Keratinocyte (primary cell): ENCODE measurements around the gene PEMT. TPM values are rescaled to one million over a fixed set of nuclear protein-coding genes. Genes with fewer than 3 reads are reported as not detected.

Source experiments
- DNase-seq: peaks from one replicate; pipeline ENCODE4 v3.0.0-alpha.2; 2011; ENCODE audit warnings: low read depth, missing footprints, low spot score
- FAIRE-seq: peaks from 2 replicates; lab custom pipeline; 2011; peaks lifted over from hg19 to GRCh38; lab: Jason Lieb, UNC
- H2AFZ ChIP-seq: 2 replicates; pipeline ENCODE4 v1.6.0; 2012; ENCODE audit warnings: low read length, control low read depth, inconsistent platforms; ENCODE audit not compliant: control insufficient read depth
- H3K27ac ChIP-seq: 2 replicates; pipeline ENCODE4 v1.5.1; 2011; ENCODE audit warnings: low read length; ENCODE audit not compliant: control insufficient read depth, insufficient read depth
- H3K27me3 ChIP-seq: 3 replicates; pipeline ENCODE4 v1.6.0; 2011; ENCODE audit warnings: low read length; ENCODE audit not compliant: control insufficient read depth, insufficient read depth; ENCODE audit errors: extremely low read depth
- H3K36me3 ChIP-seq, 2 experiments: 2 replicates in 1 of 2; 3 replicates in 1 of 2; pipeline ENCODE4 v1.5.1; 2011; ENCODE audit warnings: low read length in 2 of 2, mild to moderate bottlenecking in 1 of 2; ENCODE audit not compliant: control insufficient read depth in 2 of 2, insufficient read depth in 2 of 2; ENCODE audit errors: extremely low read depth in 1 of 2
- H3K4me1 ChIP-seq: 3 replicates; pipeline ENCODE4 v1.5.1; 2011; ENCODE audit warnings: low read length; ENCODE audit not compliant: control insufficient read depth, insufficient read depth; ENCODE audit errors: extremely low read depth
- H3K4me2 ChIP-seq: 3 replicates; pipeline ENCODE4 v1.6.0; 2011; ENCODE audit warnings: low read depth, low read length; ENCODE audit not compliant: control insufficient read depth, insufficient read depth; ENCODE audit errors: extremely low read depth
- H3K4me3 ChIP-seq, 3 experiments: fragments of 200-600 bp in 1 of 3; sonication (generic) in 1 of 3; 2 replicates in 2 of 3; 3 replicates in 1 of 3; pipeline ENCODE4 v1.5.1; 2011 to 2016; ENCODE audit warnings: low read length in 3 of 3, mild to moderate bottlenecking in 3 of 3, control low read depth in 2 of 3, inconsistent platforms in 1 of 3, low read depth in 1 of 3, mixed read lengths in 1 of 3, mixed run types in 1 of 3, moderate library complexity in 1 of 3; ENCODE audit not compliant: control insufficient read depth in 2 of 3, insufficient read depth in 2 of 3; ENCODE audit errors: extremely low read depth in 1 of 3
- H3K79me2 ChIP-seq: 2 replicates; pipeline ENCODE4 v1.6.0; 2012; ENCODE audit warnings: low read length; ENCODE audit not compliant: control insufficient read depth, insufficient read depth
- H3K9ac ChIP-seq: 3 replicates; pipeline ENCODE4 v1.6.0; 2011; ENCODE audit warnings: low read length; ENCODE audit not compliant: control insufficient read depth, insufficient read depth; ENCODE audit errors: extremely low read depth
- H3K9me1 ChIP-seq: 3 replicates; pipeline ENCODE4 v1.6.0; 2011; ENCODE audit warnings: low read length; ENCODE audit not compliant: control insufficient read depth, insufficient read depth; ENCODE audit errors: extremely low read depth
- H3K9me3 ChIP-seq: 2 replicates; pipeline ENCODE4 v1.5.1; 2012; ENCODE audit warnings: low read depth, low read length; ENCODE audit not compliant: control insufficient read depth
- H4K20me1 ChIP-seq: 3 replicates; pipeline ENCODE4 v1.6.0; 2011; ENCODE audit warnings: low read length; ENCODE audit not compliant: control insufficient read depth, insufficient read depth; ENCODE audit errors: extremely low read depth
- CTCF ChIP-seq, 3 experiments: IDR thresholded peaks in 1 of 3; conservative IDR thresholded peaks in 1 of 3; optimal IDR thresholded peaks in 1 of 3; 2 replicates in 2 of 3; 3 replicates in 1 of 3; pipeline versions ENCODE3 to v1.5.1; 2011; ENCODE audit warnings: low read length in 3 of 3, mild to moderate bottlenecking in 3 of 3, moderate library complexity in 2 of 3, control low read depth in 1 of 3, inconsistent platforms in 1 of 3; ENCODE audit not compliant: insufficient read depth in 2 of 3; ENCODE audit errors: extremely low read depth in 1 of 3
- EZH2 ChIP-seq: IDR thresholded peaks from one replicate; pipeline ENCODE4 v1.6.1; 2012; ENCODE audit warnings: inconsistent platforms, mild to moderate bottlenecking, low read length, moderate library complexity
- dilution Hi-C: fragments of 300-500 bp; cut with MboI; formaldehyde crosslinking; loops from one replicate; pipeline ENCODE4 v1.7.0; 2020; ENCODE audit warnings: low sequenced_read_pairs; ENCODE audit not compliant: extremely low pct_ligation_motif_present
- polyA plus RNA-seq, 5 experiments: library from polyadenylated mRNA; depleted of rRNA in 3 of 5; stranded (reverse) in 3 of 5; stranded (forward) in 1 of 5; unstranded in 1 of 5; fragments of >200 nt; gene quantifications; 1 replicate in 1 of 5; 2 replicates in 3 of 5; 3 replicates in 1 of 5; pipeline versions ENCODE4 v1.2.1 to v1.2.3, GENCODE V29; 2011 to 2012; ENCODE audit warnings: missing spikeins in 2 of 5, low read depth in 1 of 5, low replicate concordance in 1 of 5

The PEMT gene
- polyA plus RNA-seq, 1 donor (not counting 4 experiments of a cell fraction or from before 2014, with no cell fraction given) = 17.7 TPM

GRCh38 chr17:17533901-17534441, 57.5 kb downstream of the PEMT start:
- Histone ChIP-seq H3K79me2 (no peaks in the 10 kb centered on the region), H4K20me1 (no peaks in the 10 kb centered on the region), H2AFZ (no peak overlapping the region), H3K9me3 (no peaks in the 10 kb centered on the region), H3K4me2 (no peak overlapping the region), H3K4me3 (no peak overlapping the region), H3K27me3 (no peaks in the 10 kb centered on the region), H3K27ac (no peak overlapping the region), H3K36me3 (no peaks in the 10 kb centered on the region), H3K9me1 (no peaks in the 10 kb centered on the region), H3K9ac (no peak overlapping the region), H3K4me1 (no peaks in the 10 kb centered on the region)
- dilution Hi-C loops = no loop called here
- FAIRE-seq = no peak
- no peak for DNase-seq
- TF ChIP-seq CTCF (optimal IDR thresholded peaks at IDR 0.05 in 1 of 3, IDR thresholded peaks at IDR 0.05 in 1 of 3, conservative IDR thresholded peaks at IDR 0.05 in 1 of 3; ENCODE audit: extremely low read depth in 1 of 3, insufficient read depth in 2 of 3, low read length in 3 of 3) (no peak), EZH2 (no peak)

GRCh38 chr17:17532991-17533390, 58.5 kb downstream of the PEMT start:
- Histone ChIP-seq H3K4me1 (no peaks in the 10 kb centered on the region), H3K4me3 (no peak overlapping the region), H3K9me3 (no peaks in the 10 kb centered on the region), H3K4me2 (no peak overlapping the region), H3K27ac (no peak overlapping the region), H3K27me3 (no peaks in the 10 kb centered on the region), H2AFZ (no peak overlapping the region), H4K20me1 (no peaks in the 10 kb centered on the region), H3K9me1 (no peaks in the 10 kb centered on the region), H3K36me3 (no peaks in the 10 kb centered on the region), H3K79me2 (no peaks in the 10 kb centered on the region), H3K9ac (no peak overlapping the region)
- FAIRE-seq (no peak), DNase-seq (no peak)
- dilution Hi-C loops = no loop called here
- no peak for TF ChIP-seq CTCF (optimal IDR thresholded peaks at IDR 0.05 in 1 of 3, IDR thresholded peaks at IDR 0.05 in 1 of 3, conservative IDR thresholded peaks at IDR 0.05 in 1 of 3; ENCODE audit: extremely low read depth in 1 of 3, insufficient read depth in 2 of 3, low read length in 3 of 3)
